Activated CD4-positive, alpha-beta T cell treated with anti-CD3 and anti-CD28 coated beads, Interleukin-2, amount 50 U/mL, for 16 hours (primary cell): Measurements from ENCODE around the gene RNF220.
A peak's percentile ranks its signal among the peaks of the same experiment; 100 is the strongest.

Experiments used
- DNase-seq: peaks from one replicate; pipeline ENCODE4 v3.0.0-alpha.2; 2020

The RNF220 gene

DNA sequence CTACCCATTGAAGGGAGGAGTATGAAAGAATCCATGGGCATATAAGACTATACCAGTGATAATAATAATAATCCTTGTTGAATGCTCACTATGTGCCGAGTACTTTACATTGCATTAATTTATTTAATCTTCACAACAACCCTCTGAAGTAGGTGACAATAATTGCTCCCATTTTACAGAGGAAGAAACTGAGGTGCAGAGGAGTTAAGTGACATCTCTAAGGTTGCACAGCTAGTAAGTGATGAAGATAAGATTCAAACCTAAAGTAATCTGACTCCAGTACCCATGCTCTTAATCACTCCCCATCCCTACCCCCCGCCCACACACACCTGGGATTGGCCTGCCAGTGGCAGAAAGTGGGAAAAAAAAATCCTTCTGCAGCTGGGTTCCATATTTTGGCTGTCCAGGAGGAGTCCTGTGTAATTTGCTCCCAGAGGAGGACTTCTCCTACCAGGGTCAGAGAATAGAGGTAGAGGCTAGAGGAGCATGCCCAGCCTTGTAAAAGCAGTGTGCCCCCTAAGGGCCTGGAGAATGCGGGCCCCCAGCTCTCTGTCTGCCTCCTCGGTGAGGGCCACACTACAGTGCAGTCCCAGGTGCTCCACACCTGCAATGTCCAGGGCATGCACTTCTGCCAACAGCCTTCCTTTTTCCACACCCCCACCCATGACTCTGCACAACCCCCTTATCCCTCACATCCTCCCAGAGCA, 211.4 kb downstream of the RNF220 start:
- no peak for DNase-seq

- no peak for DNase-seq
These were observed 212.1 kb downstream of the RNF220 start for GRCh38 chr1:44616991-44617702.

- DNase-seq, result no peak
These were observed 212.6 kb downstream of the RNF220 start for GRCh38 chr1:44617703-44618029.

DNA sequence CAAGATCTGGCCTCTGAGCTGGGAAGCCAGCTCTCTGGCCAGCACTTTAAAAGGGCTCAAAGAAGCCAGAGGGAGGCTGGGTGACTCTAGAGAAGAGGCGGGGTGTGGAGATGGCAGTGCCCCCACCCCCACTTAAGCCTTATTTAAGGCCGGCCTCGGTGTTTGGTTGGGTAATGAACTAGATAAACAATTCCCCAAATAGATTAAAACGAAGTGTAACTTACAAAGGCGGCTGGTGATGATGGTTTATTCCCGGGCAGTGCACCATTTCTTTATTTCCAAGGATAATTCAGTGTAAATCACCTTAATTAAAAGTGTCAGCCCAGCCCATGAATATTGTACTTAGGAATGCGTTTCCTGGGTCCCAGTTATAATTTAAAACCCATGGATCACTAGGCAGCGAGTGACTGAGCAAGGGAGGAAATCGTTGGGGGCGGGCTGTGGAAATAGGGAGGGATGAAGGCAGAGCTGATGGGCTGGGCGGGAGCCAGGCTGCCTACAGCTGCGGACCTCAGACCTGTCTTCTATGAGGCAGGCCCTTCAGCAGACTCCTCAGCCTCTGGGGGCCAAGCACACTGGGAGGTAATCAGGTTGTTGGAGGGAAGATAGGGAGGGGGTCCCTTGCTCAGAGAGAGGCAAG, 214.3 kb downstream of the RNF220 start:
- no peak for DNase-seq

- DNase-seq, result no peak
These were observed 215.0 kb downstream of the RNF220 start for GRCh38 chr1:44620072-44620471.

DNA sequence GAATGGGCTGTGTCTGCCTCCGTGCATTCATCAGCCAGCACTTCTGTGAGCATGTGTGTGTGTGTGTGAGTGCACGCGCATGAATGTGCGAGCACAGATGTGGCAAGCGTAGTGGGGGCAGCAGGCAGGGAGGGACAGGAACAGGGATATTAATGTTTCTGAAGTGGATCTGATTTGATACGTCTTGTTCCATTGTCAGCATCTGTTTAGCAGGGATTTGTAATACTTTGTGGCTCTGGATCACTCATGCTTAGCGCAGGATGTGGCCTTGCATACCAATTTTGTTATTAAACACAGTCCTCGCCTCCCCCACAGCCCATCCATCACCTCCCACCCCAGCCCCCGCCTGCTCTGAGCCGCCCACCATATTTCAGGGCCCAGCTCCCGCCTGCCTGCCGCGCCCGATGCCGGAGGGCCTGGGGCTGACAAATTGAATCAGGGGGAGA, 216.8 kb downstream of the RNF220 start:
- DNase-seq, result no peak

DNA sequence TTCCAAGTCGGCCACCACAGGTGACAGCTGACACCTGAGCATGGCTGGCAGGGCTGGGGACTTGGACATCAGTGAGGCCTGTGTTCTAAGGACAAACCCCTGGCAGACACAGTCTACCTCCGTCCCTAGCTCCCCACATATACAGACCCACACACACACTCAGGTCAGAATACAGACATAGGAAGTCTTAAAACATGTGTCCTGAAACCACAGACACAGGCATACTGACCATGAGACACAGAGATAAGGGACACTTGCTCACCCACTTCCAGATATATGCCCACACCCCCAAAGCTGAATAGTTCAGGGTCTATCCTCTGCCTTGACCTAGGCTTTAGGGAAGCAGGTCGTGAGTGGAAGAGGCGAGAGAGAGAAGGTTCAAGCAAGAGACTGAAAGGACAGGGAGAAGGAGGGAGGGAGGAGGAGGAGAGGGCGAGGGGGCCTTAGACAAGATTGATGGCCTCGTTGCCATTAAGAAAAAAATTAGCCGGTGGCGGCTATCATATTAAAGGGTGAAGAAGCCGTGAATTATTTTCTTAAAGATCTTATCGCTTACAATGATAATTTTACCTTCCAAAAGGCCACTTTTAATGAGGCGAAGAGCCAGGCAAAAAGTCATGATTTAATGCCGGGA, 219.3 kb downstream of the RNF220 start:
- DNase-seq, result no peak

DNA sequence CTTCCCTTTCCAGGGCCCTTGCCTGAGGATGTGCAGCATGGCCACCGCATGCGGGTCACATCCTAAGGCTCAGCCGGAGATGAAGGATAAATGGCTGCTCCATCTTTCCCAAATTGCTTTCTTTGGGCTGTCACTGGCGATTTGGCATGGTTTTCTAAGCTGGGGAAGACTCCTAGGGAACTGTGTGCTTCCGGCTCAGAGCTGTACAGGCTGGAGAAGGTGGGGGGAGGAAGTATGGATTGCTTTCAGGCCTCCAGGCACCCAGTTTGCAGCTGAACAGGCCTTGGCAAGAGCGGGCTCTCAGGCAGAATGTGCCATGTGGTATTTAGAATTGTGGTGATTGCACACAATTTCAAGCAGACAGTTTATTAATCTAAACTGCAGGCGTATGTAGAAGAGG, 220.3 kb downstream of the RNF220 start:
- no peak for DNase-seq

GRCh38 chr1:44628962-44629756, 224.1 kb downstream of the RNF220 start:
- DNase-seq, result no peak

DNA sequence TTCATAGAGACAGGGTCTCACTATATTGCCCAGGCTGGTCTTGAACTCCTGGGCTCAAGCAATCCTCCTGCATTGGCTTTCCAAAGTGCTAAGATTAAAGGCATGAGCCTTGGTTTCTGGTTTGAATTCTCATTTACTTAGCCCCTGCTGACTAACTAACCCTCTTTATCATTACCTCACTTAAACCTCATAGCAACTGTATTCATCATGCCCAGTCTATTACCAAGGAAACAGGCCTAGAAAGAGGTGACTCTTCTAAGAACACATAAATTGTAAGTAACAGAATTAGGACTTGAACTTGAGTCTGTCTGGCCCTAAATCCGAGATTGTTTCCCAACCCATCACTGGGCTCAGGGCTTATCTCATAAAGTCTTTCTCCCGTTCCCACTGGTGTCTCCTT, 225.1 kb downstream of the RNF220 start:
- no peak for DNase-seq

DNA sequence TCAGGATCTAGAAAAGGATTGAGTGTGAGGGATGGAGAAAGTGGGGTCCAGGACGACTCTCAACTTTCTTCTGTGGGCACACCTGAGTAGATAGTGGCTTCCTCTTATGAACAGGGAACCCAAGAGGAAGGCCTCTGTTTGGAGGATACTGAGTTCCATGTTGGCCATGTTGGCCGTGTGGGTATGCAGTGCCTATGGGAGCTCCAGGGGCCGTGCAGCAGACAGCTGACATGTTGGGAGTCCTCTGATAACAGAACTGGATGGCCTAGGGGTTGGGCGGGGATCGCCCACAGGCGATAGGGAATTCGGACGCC, 226.2 kb downstream of the RNF220 start:
- DNase-seq, result no peak

DNA sequence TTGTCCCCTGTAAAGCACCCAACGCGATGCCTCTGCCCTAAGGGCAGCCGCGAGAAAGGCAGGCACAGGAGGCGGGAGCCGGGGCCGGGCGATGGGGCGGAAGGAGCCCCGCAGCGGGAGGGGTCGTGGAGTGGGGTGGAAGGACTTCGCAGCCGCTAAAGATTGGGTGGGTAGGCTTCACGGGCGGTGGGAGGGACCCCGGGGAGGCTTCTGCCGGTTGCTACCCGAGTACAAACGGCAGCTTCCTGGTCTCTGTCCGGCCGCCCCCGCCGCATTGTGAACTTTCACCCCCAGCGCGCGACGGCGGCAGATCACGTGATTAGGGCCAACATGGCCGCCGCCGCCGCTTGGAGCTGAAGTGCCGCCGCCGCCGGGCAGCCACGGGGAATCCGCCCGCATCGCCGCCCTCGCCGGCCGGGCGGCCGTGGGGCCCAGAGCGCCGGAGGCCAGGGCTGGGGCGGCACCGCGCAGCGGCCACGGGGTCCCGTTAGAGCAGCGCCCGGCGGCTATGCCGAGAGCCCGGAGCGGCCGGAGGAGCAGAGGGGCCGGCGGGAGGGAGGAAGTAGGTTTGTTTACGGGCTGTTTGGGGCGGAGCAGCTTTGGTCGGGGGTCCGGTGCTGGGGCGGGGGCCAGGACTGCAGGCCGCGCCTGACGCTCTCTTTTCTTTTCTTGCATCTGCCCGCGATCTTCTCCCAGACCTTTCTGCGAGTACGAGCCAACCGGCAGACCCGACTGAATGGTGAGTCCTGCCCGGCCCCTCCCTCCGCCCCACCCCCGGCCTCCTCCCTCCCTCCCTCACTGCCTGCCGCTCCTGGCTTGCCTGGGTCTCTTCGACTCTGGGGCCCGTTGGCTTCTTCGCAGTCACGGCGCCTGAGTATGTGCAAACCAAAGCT, 226.8 kb downstream of the RNF220 start:
- DNase-seq, result peak; percentile 91

GRCh38 chr1:44632598-44632997, 227.5 kb downstream of the RNF220 start:
- peak; percentile 14 for DNase-seq

DNA sequence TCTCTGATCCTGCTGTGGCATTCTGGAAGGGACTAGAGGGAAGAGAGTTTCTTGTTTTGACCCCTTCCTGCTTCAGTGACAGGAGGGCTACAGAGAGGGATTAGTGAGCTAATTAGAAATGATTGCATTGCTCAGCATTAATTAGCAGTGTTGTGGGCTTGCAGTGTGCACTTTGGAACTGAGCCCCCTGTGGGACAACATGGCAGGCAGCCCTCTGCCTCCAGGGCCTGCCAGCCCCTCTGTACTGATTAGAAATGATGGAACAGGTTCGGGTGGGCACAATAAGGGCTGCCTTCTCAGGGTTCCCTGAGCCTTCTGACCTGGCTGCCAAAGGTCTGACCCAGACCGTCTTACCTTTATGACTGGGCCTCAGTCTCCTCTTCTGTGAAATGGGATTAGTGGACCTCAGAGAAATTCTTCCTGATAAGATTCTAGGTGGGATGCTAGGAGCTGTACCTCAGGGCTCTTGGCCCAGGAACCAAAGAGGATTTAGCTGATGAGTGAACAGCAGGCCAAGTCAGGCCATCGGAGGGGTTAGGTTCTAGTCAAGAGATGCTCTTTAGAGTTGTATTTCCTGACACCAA, 229.6 kb downstream of the RNF220 start:
- DNase-seq, result no peak

DNA sequence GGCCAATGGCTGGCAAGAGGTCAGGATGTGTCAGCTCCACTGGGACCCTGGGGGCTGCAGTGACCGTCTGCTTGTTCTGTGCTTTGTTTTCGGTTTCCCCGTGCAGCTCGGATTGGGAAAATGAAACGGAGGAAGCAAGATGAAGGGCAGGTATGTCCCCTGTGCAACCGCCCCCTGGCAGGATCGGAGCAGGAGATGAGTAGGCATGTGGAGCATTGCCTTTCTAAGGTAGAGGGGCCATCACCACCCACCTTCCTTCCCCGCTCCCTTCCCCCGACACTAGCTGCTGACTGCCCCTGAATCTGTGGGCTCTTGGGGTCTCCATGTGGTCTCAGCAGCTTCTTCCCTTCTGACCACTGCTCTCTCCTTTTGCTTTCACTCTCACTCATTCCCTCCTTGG, 230.4 kb downstream of the RNF220 start:
- DNase-seq, result no peak

DNA sequence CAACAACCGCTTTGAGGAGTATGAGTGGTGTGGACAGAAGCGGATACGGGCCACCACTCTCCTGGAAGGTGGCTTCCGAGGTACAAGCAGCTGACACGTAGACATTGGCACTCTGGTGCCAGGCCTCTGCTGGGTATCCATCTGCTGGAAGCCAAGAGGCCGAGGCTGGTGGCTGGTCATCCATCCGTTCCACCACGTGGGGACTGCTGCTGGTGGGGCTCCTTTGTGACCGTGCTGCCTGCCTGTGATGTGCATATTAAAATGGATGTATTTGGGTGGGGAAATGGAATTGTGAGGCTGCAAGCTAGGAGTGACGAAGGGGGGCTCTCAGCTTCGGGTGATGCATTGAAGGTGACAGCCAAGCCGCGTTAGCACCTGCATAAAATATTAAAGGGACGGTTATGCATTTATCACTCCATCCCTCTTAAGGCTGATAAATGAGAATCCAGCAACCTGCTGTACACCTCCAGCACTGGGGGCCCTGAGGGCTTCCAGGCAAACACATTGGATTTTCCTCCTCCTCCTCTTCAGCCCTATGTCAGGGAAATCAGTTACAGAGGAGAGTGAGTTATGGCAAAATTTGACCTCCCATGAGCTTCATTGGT, 231.1 kb downstream of the RNF220 start:
- DNase-seq, result no peak

- no peak for DNase-seq
These were observed 231.9 kb downstream of the RNF220 start for GRCh38 chr1:44636688-44637598.

GRCh38 chr1:44637702-44638411, 232.8 kb downstream of the RNF220 start:
- no peak for DNase-seq

DNA sequence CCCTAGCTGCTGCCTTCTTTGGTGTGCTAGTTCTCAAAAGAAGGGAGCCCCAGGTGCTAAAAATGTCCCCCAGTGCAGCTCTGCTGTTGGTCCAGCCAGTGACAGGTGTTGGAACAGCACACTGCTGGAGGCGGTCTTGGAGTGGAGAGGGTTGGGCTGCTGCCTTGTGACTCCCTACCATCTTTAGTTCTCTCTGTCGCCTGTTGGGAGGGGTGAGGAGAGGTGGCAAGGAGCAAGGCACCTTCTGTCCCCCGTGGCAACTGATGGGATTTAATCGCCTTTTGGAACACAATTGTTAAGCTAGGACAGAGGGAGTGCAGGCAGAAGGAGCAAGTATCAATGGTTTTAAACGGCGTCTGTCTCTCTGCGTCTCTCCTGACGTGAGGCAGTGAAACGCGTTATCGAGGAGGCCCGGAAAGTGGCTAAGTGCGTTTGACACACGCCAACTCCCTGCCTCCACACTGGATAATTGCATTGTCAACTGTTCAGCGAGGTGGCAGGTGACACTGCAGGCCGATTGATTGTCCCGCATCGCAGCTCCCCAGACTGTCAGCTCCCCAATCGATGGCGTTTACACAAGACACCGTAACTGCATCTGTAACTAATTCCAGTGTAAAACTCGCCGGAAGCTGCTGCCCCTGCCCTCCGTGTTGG, 235.3 kb downstream of the RNF220 start:
- DNase-seq, result no peak
